CD14-positive monocyte (primary cell): Measurements from ENCODE around the gene BLNK. TPM values are rescaled to one million over a fixed set of nuclear protein-coding genes. Genes with fewer than 3 reads are reported as not detected.

ENCODE experiments used
- DNase-seq, 3 donors: peaks; one replicate each; pipeline ENCODE4 v3.0.0-alpha.2; 2011 to 2022
- H2AFZ ChIP-seq: 2 replicates; pipeline ENCODE4 v1.6.0; 2012; ENCODE audit warnings: mild to moderate bottlenecking, low read depth, low read length, inconsistent platforms; ENCODE audit not compliant: insufficient read depth, poor library complexity, severe bottlenecking
- H3K27ac ChIP-seq, 2 donors: 1 replicate in 1 of 2; 2 replicates in 1 of 2; pipeline ENCODE4 v1.5.1; 2012 to 2013; ENCODE audit warnings: low read length in 2 of 2, control low read depth in 1 of 2, inconsistent platforms in 1 of 2, low read depth in 1 of 2, mild to moderate bottlenecking in 1 of 2
- H3K27me3 ChIP-seq, 2 donors: one replicate each; pipeline versions ENCODE4 v1.6.0 to v1.6.1; 2011 to 2013; ENCODE audit warnings: low read length in 2 of 2; ENCODE audit not compliant: control insufficient read depth in 2 of 2, insufficient read depth in 2 of 2
- H3K36me3 ChIP-seq, 2 donors: replicated peaks in 1 of 2; 1 replicate in 1 of 2; 2 replicates in 1 of 2; pipeline versions ENCODE4 v1.5.1 to v1.6.1; 2012 to 2013; ENCODE audit warnings: low read length in 2 of 2, control low read depth in 1 of 2, inconsistent platforms in 1 of 2, mild to moderate bottlenecking in 1 of 2; ENCODE audit not compliant: insufficient read depth in 2 of 2, control insufficient read depth in 1 of 2
- H3K4me1 ChIP-seq, 2 donors: 1 replicate in 1 of 2; 2 replicates in 1 of 2; pipeline versions ENCODE4 v1.5.1 to v1.6.1; 2012 to 2013; ENCODE audit warnings: low read length in 2 of 2, control low read depth in 1 of 2, inconsistent platforms in 1 of 2, mild to moderate bottlenecking in 1 of 2, moderate library complexity in 1 of 2; ENCODE audit not compliant: insufficient read depth in 2 of 2, control insufficient read depth in 1 of 2
- H3K4me2 ChIP-seq: replicated peaks from 2 replicates; pipeline ENCODE3; 2012; ENCODE audit warnings: low read length, moderate library complexity, mild to moderate bottlenecking; ENCODE audit not compliant: poor library complexity, severe bottlenecking; ENCODE audit errors: extremely low read depth
- H3K4me3 ChIP-seq, 3 experiments: fragments of 200-600 bp in 1 of 3; sonication (generic) in 1 of 3; replicated peaks in 1 of 3; 1 replicate in 2 of 3; 2 replicates in 1 of 3; pipeline ENCODE4 v1.5.1; 2011 to 2013; ENCODE audit warnings: low read length in 3 of 3, mild to moderate bottlenecking in 3 of 3, control low read depth in 2 of 3, low read depth in 2 of 3, inconsistent platforms in 1 of 3, moderate library complexity in 1 of 3
- H3K79me2 ChIP-seq: 2 replicates; pipeline ENCODE4 v1.6.0; 2012; ENCODE audit warnings: mild to moderate bottlenecking, control low read depth, inconsistent platforms, low read length, moderate library complexity; ENCODE audit not compliant: insufficient read depth
- H3K9ac ChIP-seq: 2 replicates; pipeline ENCODE4 v1.6.0; 2017; ENCODE audit warnings: low read length, mild to moderate bottlenecking; ENCODE audit not compliant: insufficient read depth, poor library complexity, severe bottlenecking
- H3K9me3 ChIP-seq, 2 donors: replicated peaks in 1 of 2; 1 replicate in 1 of 2; 2 replicates in 1 of 2; pipeline versions ENCODE4 v1.5.1 to v1.6.1; 2012 to 2013; ENCODE audit warnings: low read length in 2 of 2, control low read depth in 1 of 2; ENCODE audit not compliant: control insufficient read depth in 1 of 2, insufficient read depth in 1 of 2
- H4K20me1 ChIP-seq: 2 replicates; pipeline ENCODE4 v1.6.0; 2012; ENCODE audit warnings: mild to moderate bottlenecking, low read length, control low read depth, moderate library complexity; ENCODE audit not compliant: insufficient read depth
- H3K27ac Mint-ChIP-seq, 7 donors: one replicate each; pipeline ENCODE4 v1.8.0; 2020; ENCODE audit warnings: mild to moderate bottlenecking in 7 of 7, mixed read lengths in 7 of 7, moderate library complexity in 6 of 7, inconsistent platforms in 2 of 7
- H3K27me3 Mint-ChIP-seq, 3 donors: one replicate each; pipeline ENCODE4 v1.8.0; 2021 to 2022; ENCODE audit warnings: low read depth in 3 of 3, mild to moderate bottlenecking in 3 of 3, mixed read lengths in 3 of 3, moderate library complexity in 3 of 3, inconsistent platforms in 1 of 3
- H3K36me3 Mint-ChIP-seq, 2 donors: one replicate each; pipeline ENCODE4 v1.8.0; 2020; ENCODE audit warnings: mixed read lengths in 2 of 2, inconsistent platforms in 1 of 2, mild to moderate bottlenecking in 1 of 2
- H3K4me1 Mint-ChIP-seq: one replicate; pipeline ENCODE4 v1.8.0; 2020; ENCODE audit warnings: mild to moderate bottlenecking, mixed read lengths
- H3K4me3 Mint-ChIP-seq, 2 donors: one replicate each; pipeline ENCODE4 v1.8.0; 2020; ENCODE audit warnings: mild to moderate bottlenecking in 2 of 2, mixed read lengths in 2 of 2, moderate library complexity in 1 of 2
- H3K9me3 Mint-ChIP-seq, 7 donors: one replicate each; pipeline ENCODE4 v1.8.0; 2020 to 2022; ENCODE audit warnings: mixed read lengths in 7 of 7, mild to moderate bottlenecking in 6 of 7, moderate library complexity in 6 of 7, inconsistent platforms in 2 of 7
- WGBS: methylation state at CpG from one replicate; pipeline ENCODE4 v1.1.5; 2013; ENCODE audit warnings: missing lambda C conversion rate; ENCODE audit not compliant: insufficient coverage; 5-methylcytosine and 5-hydroxymethylcytosine counted together
- intact Hi-C, 2 donors: fragments of 100-400 bp; cut with micrococcal nuclease; formaldehyde crosslinking; loops; one replicate each; pipeline versions ENCODE4 v1.15.0 to v1.15.1; 2023
- polyA plus RNA-seq, 3 donors: library from polyadenylated mRNA; depleted of rRNA in 1 of 3; unstranded in 2 of 3; stranded (reverse) in 1 of 3; fragments of 300-500 nt in 2 of 3; fragments of >200 nt in 1 of 3; fragmentation: Illumina TruSeq in 2 of 3; gene quantifications; 1 replicate in 2 of 3; 2 replicates in 1 of 3; pipeline ENCODE4 v1.2.3, GENCODE V29; 2012 to 2021
- TF ChIP-seq, protein P1 (sequence below): fragments of 200-600 bp; IDR thresholded peaks from one replicate; pipeline ENCODE4 v1.8.0; 2022; ENCODE audit warnings: antibody characterized with exemption, mild to moderate bottlenecking

The BLNK gene
- polyA plus RNA-seq, 3 donors = 1.4 to 1.9 (median 1.5) TPM

DNA sequence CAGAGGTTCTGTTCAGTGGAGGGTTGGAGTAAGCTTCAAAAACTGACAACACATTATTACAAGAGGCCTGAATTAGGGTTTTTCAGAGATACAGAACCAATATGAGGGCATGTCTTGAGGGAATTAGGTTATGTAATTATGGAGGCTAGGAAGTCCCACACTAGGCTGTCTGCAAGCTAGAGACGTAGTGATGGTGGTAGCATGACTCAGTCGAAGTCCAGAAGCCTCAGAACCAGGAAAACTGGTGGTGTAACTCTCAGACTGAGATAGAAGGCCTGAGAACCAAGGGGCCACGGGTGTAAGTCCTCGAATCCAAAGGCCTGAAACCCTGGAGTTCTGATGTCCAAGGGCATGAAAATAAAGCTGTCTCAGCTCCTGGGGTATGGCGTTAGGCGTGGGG is 105.6 kb downstream of the BLNK start:
- peaks cover 0 to 24% of the 10 kb centered on the region in 2 donors for H3K36me3 ChIP-seq
- H3K27ac Mint-ChIP-seq = no peak overlapping the region
- no peaks in the 10 kb centered on the region for H3K4me1 Mint-ChIP-seq
- peaks cover 26 to 29% of the 10 kb centered on the region in 2 donors for H3K36me3 Mint-ChIP-seq
- peaks cover 22 to 43% of the 10 kb centered on the region in 2 donors for H3K9me3 ChIP-seq
- no peak overlapping the region for H3K4me3 Mint-ChIP-seq
- H2AFZ ChIP-seq = no peak overlapping the region
- WGBS = 97% methylated on average over 4 of the region's 6 CpGs
- H3K9me3 Mint-ChIP-seq = peaks cover 24 to 49% (median 40%) of the 10 kb centered on the region in 7 donors
- no peak overlapping the region for H3K27ac ChIP-seq
- H3K4me1 ChIP-seq = no peaks in the 10 kb centered on the region
- H3K9ac ChIP-seq = no peak overlapping the region
- no peak overlapping the region for H3K4me2 ChIP-seq
- TF ChIP-seq, protein P1, sequence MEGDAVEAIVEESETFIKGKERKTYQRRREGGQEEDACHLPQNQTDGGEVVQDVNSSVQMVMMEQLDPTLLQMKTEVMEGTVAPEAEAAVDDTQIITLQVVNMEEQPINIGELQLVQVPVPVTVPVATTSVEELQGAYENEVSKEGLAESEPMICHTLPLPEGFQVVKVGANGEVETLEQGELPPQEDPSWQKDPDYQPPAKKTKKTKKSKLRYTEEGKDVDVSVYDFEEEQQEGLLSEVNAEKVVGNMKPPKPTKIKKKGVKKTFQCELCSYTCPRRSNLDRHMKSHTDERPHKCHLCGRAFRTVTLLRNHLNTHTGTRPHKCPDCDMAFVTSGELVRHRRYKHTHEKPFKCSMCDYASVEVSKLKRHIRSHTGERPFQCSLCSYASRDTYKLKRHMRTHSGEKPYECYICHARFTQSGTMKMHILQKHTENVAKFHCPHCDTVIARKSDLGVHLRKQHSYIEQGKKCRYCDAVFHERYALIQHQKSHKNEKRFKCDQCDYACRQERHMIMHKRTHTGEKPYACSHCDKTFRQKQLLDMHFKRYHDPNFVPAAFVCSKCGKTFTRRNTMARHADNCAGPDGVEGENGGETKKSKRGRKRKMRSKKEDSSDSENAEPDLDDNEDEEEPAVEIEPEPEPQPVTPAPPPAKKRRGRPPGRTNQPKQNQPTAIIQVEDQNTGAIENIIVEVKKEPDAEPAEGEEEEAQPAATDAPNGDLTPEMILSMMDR = no peak
- H3K79me2 ChIP-seq = no peaks in the 10 kb centered on the region
- H3K4me3 ChIP-seq = no peak overlapping the region
- DNase-seq = no peak
- H3K27me3 ChIP-seq = no peaks in the 10 kb centered on the region
- intact Hi-C loops = no loop called here
- no peaks in the 10 kb centered on the region for H4K20me1 ChIP-seq
- no peaks in the 10 kb centered on the region for H3K27me3 Mint-ChIP-seq

DNA sequence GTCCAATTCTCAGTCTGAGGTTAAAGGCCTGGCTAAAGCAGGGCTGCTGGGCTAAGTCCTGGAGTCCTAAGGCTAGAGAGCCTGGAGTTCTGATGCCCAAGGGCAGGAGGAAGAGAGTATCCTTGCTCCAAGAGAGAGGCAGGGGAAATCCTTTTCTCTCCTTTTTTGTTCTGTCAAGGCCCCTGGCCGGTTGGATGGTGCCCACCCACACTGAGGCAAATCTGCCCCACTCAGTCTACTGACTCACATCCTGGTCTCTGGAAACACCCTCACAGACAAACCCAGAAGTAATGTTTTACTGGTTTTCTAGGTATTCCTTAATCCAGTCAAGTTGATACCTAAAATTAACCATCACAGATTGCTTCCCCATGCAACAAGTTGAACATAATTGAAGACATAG is 118.3 kb downstream of the BLNK start:
- H2AFZ ChIP-seq = no peak overlapping the region
- H3K9me3 Mint-ChIP-seq = peaks cover 0 to 1% (median 0%) of the 10 kb centered on the region in 7 donors
- no peaks in the 10 kb centered on the region for H3K9me3 ChIP-seq
- H3K27ac ChIP-seq = no peak overlapping the region
- DNase-seq = no peak
- H3K36me3 Mint-ChIP-seq = peaks cover 79 to 92% of the 10 kb centered on the region in 2 donors
- H3K9ac ChIP-seq = no peak overlapping the region
- no peak overlapping the region for H3K4me2 ChIP-seq
- no peaks in the 10 kb centered on the region for H3K4me1 Mint-ChIP-seq
- H4K20me1 ChIP-seq = no peaks in the 10 kb centered on the region
- H3K4me3 Mint-ChIP-seq = no peak overlapping the region
- no peak overlapping the region for H3K27ac Mint-ChIP-seq
- WGBS = 83% methylated on average over 1 of the region's 1 CpG
- peaks cover 0 to 2% (median 0%) of the 10 kb centered on the region in 3 donors for H3K27me3 Mint-ChIP-seq
- H3K27me3 ChIP-seq = no peaks in the 10 kb centered on the region
- H3K36me3 ChIP-seq = peaks cover 70 to 84% of the 10 kb centered on the region in 2 donors
- TF ChIP-seq, protein P1 = no peak
- no peaks in the 10 kb centered on the region for H3K4me1 ChIP-seq
- H3K79me2 ChIP-seq = no peaks in the 10 kb centered on the region
- no peak overlapping the region for H3K4me3 ChIP-seq
- intact Hi-C loops = no loop called here
